Fibroblast of lung (primary cell): ENCODE data around the gene AOX1.

ENCODE experiments used
- EZH2 ChIP-seq: IDR thresholded peaks from 2 replicates; pipeline ENCODE4 v1.5.1; 2012; ENCODE audit warnings: low read length, control low read depth, mild to moderate bottlenecking; ENCODE audit errors: missing control alignments
- TF ChIP-seq, protein P1 (sequence below), 2 donors: IDR thresholded peaks in 1 of 2; conservative IDR thresholded peaks in 1 of 2; 1 replicate in 1 of 2; 2 replicates in 1 of 2; pipeline ENCODE4 v1.5.1; 2011 to 2012; ENCODE audit warnings: low read length in 2 of 2, control low read depth in 1 of 2, inconsistent platforms in 1 of 2, low read depth in 1 of 2, mild to moderate bottlenecking in 1 of 2

DNA sequence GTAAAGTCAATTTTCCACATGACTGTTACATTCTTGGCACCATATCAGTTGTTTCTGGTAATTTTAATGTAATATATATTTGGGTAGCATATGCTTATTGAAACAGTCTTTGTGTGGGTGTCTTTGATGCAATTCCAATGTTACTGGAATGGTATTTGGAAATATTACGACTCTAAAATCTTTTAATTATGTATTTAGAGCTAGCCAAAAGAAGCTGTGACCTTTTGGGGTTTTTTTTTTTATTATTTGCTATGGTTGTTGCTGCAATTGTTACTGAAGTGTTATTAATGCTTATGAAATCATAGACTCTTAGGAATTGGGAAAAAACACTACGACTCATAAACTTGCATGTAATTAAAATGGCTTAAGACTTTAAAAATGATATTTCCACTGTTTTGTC lies 95.9 kb downstream of the AOX1 start:
- TF ChIP-seq EZH2 = no peak
- TF ChIP-seq, protein P1, sequence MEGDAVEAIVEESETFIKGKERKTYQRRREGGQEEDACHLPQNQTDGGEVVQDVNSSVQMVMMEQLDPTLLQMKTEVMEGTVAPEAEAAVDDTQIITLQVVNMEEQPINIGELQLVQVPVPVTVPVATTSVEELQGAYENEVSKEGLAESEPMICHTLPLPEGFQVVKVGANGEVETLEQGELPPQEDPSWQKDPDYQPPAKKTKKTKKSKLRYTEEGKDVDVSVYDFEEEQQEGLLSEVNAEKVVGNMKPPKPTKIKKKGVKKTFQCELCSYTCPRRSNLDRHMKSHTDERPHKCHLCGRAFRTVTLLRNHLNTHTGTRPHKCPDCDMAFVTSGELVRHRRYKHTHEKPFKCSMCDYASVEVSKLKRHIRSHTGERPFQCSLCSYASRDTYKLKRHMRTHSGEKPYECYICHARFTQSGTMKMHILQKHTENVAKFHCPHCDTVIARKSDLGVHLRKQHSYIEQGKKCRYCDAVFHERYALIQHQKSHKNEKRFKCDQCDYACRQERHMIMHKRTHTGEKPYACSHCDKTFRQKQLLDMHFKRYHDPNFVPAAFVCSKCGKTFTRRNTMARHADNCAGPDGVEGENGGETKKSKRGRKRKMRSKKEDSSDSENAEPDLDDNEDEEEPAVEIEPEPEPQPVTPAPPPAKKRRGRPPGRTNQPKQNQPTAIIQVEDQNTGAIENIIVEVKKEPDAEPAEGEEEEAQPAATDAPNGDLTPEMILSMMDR (conservative IDR thresholded peaks at IDR 0.05 in 1 of 2, IDR thresholded peaks at IDR 0.05 in 1 of 2; ENCODE audit: low read depth in 1 of 2, low read length in 2 of 2) = no peak
